Liver (tissue), 3 donors: ENCODE data around the gene NEUROD4.

Experiments
- ATF3 ChIP-seq: IDR thresholded peaks from 2 replicates; pipeline ENCODE4 v1.6.1; 2016; ENCODE audit warnings: antibody characterized with exemption
- CTCF ChIP-seq: fragments of 150-350 bp; IDR thresholded peaks from 2 replicates; pipeline ENCODE4 v1.5.1; 2017; ENCODE audit warnings: improper control_type of control experiment, low read depth, low read length; ENCODE audit not compliant: missing input control
- EGR1 ChIP-seq, 2 donors: IDR thresholded peaks; 2 replicates each; pipeline ENCODE4 v1.6.1; 2016 to 2018; ENCODE audit warnings: antibody characterized with exemption in 2 of 2, low read depth in 2 of 2
- FOXA1 ChIP-seq: IDR thresholded peaks from 2 replicates; pipeline ENCODE4 v1.6.1; 2016; ENCODE audit warnings: antibody characterized with exemption
- GABPA ChIP-seq, 2 donors: IDR thresholded peaks in 1 of 2; conservative IDR thresholded peaks in 1 of 2; 2 replicates each; pipeline ENCODE4 v1.6.1; 2016; ENCODE audit warnings: antibody characterized with exemption in 2 of 2, mild to moderate bottlenecking in 1 of 2, moderate library complexity in 1 of 2
- JUND ChIP-seq, 2 donors: IDR thresholded peaks; 2 replicates each; pipeline ENCODE4 v1.6.1; 2016; ENCODE audit warnings: antibody characterized with exemption in 2 of 2
- MAX ChIP-seq: IDR thresholded peaks from 2 replicates; pipeline ENCODE4 v1.6.1; 2016; ENCODE audit warnings: antibody characterized with exemption
- RAD21 ChIP-seq, 2 donors: IDR thresholded peaks; 2 replicates each; pipeline ENCODE4 v1.6.1; 2016; ENCODE audit warnings: antibody characterized with exemption in 2 of 2, mild to moderate bottlenecking in 2 of 2
- REST ChIP-seq: IDR thresholded peaks from 2 replicates; pipeline ENCODE4 v1.6.1; 2016; ENCODE audit warnings: antibody characterized with exemption, mild to moderate bottlenecking
- RXRA ChIP-seq, 2 donors: IDR thresholded peaks; 2 replicates each; pipeline ENCODE4 v1.6.1; 2017 to 2018; ENCODE audit warnings: antibody characterized with exemption in 2 of 2, mild to moderate bottlenecking in 1 of 2
- SP1 ChIP-seq: IDR thresholded peaks from 2 replicates; pipeline ENCODE4 v1.6.1; 2018; ENCODE audit warnings: antibody characterized with exemption, mild to moderate bottlenecking
- TAF1 ChIP-seq: conservative IDR thresholded peaks from 2 replicates; pipeline ENCODE4 v1.6.1; 2016; ENCODE audit warnings: antibody characterized with exemption, mild to moderate bottlenecking
- donor health status: healthy.
- donor health status: healthy.

- no peak for TF ChIP-seq RXRA (IDR thresholded peaks at IDR 0.05)
- TF ChIP-seq CTCF: no peak
- no peak for TF ChIP-seq MAX
- TF ChIP-seq REST: no peak
- no peak for TF ChIP-seq FOXA1
- no peak for TF ChIP-seq GABPA (IDR thresholded peaks at IDR 0.05 in 1 of 2, conservative IDR thresholded peaks at IDR 0.05 in 1 of 2)
- TF ChIP-seq RAD21 (IDR thresholded peaks at IDR 0.05): no peak
- no peak for TF ChIP-seq JUND (IDR thresholded peaks at IDR 0.05)
- no peak for TF ChIP-seq TAF1
- no peak for TF ChIP-seq ATF3
- no peak for TF ChIP-seq SP1
- TF ChIP-seq EGR1 (IDR thresholded peaks at IDR 0.05; ENCODE audit: low read depth in 2 of 2): no peak
Observed at GRCh38 chr12:54975875-54976274, 43.9 kb upstream of the NEUROD4 start.
